ENCODE measurements around the gene TMEM212. TPM values are rescaled to one million over a fixed set of nuclear protein-coding genes. Genes with fewer than 3 reads are reported as not detected.

The TMEM212 gene
- total and polyA plus RNA-seq, 7 donors, result not detected

DNA sequence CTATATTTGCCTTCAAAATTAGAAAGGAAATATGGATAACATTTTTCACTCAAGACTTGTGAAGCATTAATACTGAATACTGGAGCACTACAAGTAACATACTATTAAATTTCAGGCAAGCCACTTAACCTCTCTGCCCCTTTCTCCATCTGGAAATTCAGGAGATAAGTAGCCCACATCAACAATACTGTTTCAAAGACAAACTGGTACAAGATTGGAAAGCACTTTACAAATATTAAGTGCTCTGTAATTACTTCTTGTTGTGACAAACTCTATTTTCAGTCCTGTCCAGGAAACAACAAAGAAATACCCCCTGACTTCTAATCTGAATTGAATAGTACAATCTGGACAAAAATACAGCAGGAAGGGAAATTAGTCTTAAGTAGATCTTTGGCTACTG, 49.3 kb downstream of the TMEM212 start:
- H3K27ac ChIP-seq, result no peak overlapping the region
- H3K9me3 ChIP-seq, result no peaks in the 10 kb centered on the region
- no peak overlapping the region for H3K4me3 ChIP-seq
- no peak for DNase-seq
- no peak for TF ChIP-seq EP300 (IDR thresholded peaks at IDR 0.05)
- TF ChIP-seq POLR2A (IDR thresholded peaks at IDR 0.05), result no peak
- TF ChIP-seq, protein P1, sequence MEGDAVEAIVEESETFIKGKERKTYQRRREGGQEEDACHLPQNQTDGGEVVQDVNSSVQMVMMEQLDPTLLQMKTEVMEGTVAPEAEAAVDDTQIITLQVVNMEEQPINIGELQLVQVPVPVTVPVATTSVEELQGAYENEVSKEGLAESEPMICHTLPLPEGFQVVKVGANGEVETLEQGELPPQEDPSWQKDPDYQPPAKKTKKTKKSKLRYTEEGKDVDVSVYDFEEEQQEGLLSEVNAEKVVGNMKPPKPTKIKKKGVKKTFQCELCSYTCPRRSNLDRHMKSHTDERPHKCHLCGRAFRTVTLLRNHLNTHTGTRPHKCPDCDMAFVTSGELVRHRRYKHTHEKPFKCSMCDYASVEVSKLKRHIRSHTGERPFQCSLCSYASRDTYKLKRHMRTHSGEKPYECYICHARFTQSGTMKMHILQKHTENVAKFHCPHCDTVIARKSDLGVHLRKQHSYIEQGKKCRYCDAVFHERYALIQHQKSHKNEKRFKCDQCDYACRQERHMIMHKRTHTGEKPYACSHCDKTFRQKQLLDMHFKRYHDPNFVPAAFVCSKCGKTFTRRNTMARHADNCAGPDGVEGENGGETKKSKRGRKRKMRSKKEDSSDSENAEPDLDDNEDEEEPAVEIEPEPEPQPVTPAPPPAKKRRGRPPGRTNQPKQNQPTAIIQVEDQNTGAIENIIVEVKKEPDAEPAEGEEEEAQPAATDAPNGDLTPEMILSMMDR (IDR thresholded peaks at IDR 0.05), result no peak
- TF ChIP-seq POLR2AphosphoS5 (IDR thresholded peaks at IDR 0.05), result no peak
- no peaks in the 10 kb centered on the region for H3K4me1 ChIP-seq
- intact Hi-C loops (cut with DNase I), result no loop called here
- no peaks in the 10 kb centered on the region for H3K27me3 ChIP-seq
- H3K36me3 ChIP-seq, result no peaks in the 10 kb centered on the region

DNA sequence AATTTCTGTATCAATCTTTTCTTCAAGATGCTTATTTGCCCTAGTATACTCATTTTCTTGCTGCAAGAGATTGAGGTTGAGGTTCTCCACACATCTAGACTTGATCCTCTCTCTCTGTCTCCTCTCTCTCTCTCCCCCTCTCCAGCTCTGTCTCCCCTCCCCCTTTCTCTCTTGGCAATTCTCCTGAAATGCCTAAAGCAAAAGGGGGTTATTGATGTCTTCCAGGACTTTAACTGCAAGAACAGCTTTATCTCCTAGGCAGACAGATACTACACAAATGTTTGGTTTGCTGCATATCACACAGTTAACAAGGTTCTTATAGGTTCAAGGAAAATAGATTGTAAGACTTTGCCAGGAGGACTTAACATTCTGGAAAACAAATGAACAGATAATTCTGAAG, 52.1 kb downstream of the TMEM212 start:
- no peaks in the 10 kb centered on the region for H3K36me3 ChIP-seq
- DNase-seq, result no peak

DNA sequence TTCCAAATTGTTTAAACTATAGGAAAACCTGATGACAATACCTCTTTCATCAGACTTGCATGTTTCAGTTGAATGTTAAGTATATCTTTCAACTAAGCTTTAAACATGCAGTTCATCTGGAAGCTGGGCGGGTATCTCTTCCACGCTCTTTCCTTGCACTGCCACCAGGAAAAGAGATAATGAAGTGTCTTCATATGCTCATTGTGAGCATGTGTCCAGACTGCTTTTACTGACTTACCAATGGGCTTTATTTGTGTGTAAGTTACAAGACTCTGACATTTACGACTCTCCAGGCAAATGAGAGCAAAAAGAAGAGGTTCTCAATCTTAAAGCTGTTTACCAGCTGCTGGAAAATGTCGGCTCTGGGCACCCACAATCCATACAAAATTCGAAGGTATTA, 52.8 kb downstream of the TMEM212 start:
- WGBS, 2 donors, result 81 to 82% methylated on average over 5 of the region's 5 CpGs
- intact Hi-C loops (cut with DNase I), result no loop called here
- Histone ChIP-seq H3K27ac (no peak overlapping the region), H3K27me3 (no peaks in the 10 kb centered on the region), H3K36me3 (no peaks in the 10 kb centered on the region), H3K4me1 (no peaks in the 10 kb centered on the region), H3K9me3 (no peaks in the 10 kb centered on the region), H3K4me3 (no peak overlapping the region)
- TF ChIP-seq, protein P1 (IDR thresholded peaks at IDR 0.05), result no peak
- TF ChIP-seq POLR2AphosphoS5 (IDR thresholded peaks at IDR 0.05) (no peak), POLR2A (IDR thresholded peaks at IDR 0.05) (no peak), EP300 (IDR thresholded peaks at IDR 0.05) (no peak)
- no peak for DNase-seq

More for the DNA sequence above, 52.1 kb downstream of the TMEM212 start:
- no peaks in the 10 kb centered on the region for H3K27me3 ChIP-seq
- no peaks in the 10 kb centered on the region for H3K4me1 ChIP-seq
- H3K4me3 ChIP-seq, result no peak overlapping the region
- no peaks in the 10 kb centered on the region for H3K9me3 ChIP-seq
- intact Hi-C loops (cut with DNase I), result no loop called here
- H3K27ac ChIP-seq, result no peak overlapping the region
- no peak for TF ChIP-seq POLR2AphosphoS5 (IDR thresholded peaks at IDR 0.05)
- no peak for TF ChIP-seq EP300 (IDR thresholded peaks at IDR 0.05)
- TF ChIP-seq, protein P1 (IDR thresholded peaks at IDR 0.05), result no peak
- no peak for TF ChIP-seq POLR2A (IDR thresholded peaks at IDR 0.05)

DNA sequence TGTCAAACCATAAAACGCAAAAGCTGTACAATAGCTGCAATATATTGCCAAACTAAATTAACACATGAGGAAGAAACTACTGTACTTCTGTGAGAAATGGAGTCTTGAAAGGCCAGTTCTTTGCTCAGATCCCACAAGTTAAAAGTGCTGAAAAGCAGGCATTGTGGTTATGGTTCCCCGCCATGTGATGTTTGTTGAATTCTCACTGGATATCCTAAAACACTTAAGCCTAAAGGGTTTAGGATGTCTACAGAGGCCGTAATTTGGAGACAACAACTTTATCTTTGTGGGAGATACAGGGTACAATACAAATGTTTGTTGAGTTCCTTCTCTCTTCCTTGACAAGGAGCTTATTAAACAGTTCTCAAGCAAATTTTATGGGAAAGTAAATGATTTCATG, 53.2 kb downstream of the TMEM212 start:
- Histone ChIP-seq H3K36me3 (no peaks in the 10 kb centered on the region), H3K4me1 (no peaks in the 10 kb centered on the region), H3K9me3 (no peaks in the 10 kb centered on the region), H3K27ac (no peak overlapping the region), H3K27me3 (no peaks in the 10 kb centered on the region), H3K4me3 (no peak overlapping the region)
- TF ChIP-seq POLR2AphosphoS5 (IDR thresholded peaks at IDR 0.05) (no peak), EP300 (IDR thresholded peaks at IDR 0.05) (no peak), POLR2A (IDR thresholded peaks at IDR 0.05) (no peak)
- TF ChIP-seq, protein P1 (IDR thresholded peaks at IDR 0.05), result no peak
- 87 to 91% methylated on average over 3 of the region's 3 CpGs for WGBS, 2 donors
- DNase-seq, result no peak
- intact Hi-C loops (cut with DNase I), result no loop called here

DNA sequence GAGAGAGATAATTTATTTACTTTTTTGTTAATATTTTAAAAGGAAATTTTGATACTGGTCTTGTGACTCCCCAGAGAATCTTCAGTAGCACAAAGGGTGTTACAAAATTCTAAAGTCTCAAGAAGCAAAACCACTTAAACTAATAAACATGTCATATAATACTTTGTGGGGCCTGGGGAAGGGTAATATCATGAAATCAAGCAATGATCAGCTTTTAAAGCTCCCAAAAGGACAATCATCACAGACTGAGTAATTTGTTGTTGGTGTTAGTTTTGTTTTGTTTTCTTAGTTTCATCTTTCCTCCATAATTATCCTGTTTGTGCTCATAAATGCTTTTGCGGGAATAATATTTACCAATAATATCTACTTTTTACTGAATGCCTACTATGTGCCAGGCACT, 55.0 kb downstream of the TMEM212 start:
- no peaks in the 10 kb centered on the region for H3K9me3 ChIP-seq
- DNase-seq, result no peak
- H3K27me3 ChIP-seq, result no peaks in the 10 kb centered on the region
- H3K27ac ChIP-seq, result no peak overlapping the region
- 95 to 97% methylated on average over 1 of the region's 1 CpG for WGBS, 2 donors
- intact Hi-C loops (cut with DNase I), result no loop called here
- no peak overlapping the region for H3K4me3 ChIP-seq
- H3K36me3 ChIP-seq, result no peaks in the 10 kb centered on the region
- TF ChIP-seq EP300 (IDR thresholded peaks at IDR 0.05) (no peak), POLR2AphosphoS5 (IDR thresholded peaks at IDR 0.05) (no peak), POLR2A (IDR thresholded peaks at IDR 0.05) (no peak)
- TF ChIP-seq, protein P1 (IDR thresholded peaks at IDR 0.05), result no peak
- H3K4me1 ChIP-seq, result no peaks in the 10 kb centered on the region

Measured in sigmoid colon (tissue), 7 donors.